ENCODE measurements around the gene EIF4EBP3.
"Not testable (repeated sequence)": the region's sequence is repeated elsewhere in the genome, so short reads cannot be mapped to it uniquely, and the experiment has no call there.

Gene EIF4EBP3

DNA sequence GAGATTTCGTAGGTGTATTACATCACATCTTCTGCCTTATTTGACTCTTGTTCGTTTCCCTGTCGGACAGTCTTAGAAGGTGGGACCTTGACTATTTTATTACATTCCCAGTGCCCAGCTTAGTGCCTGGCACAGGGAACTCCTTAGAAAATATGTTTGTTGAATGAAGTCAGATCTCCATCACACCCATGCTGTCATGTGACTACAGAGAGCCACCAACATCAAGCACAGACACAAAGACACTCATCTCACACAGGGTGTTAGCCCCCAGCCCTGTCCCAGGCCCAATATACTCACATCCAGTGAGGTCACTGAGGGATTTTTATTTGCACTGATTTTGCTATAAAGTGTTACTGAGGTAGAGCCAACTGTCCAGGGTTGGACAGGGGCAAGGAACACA, 10.5 kb downstream of the EIF4EBP3 start:
- no peak for DNase-seq

GRCh38 chr5:140558542-140558941, 11.1 kb downstream of the EIF4EBP3 start:
- DNase-seq, result no peak

GRCh38 chr5:140560227-140560626, 12.8 kb downstream of the EIF4EBP3 start:
- no peak for DNase-seq

- DNase-seq, result no peak
Observed at GRCh38 chr5:140561753-140562523, 14.5 kb downstream of the EIF4EBP3 start.

- no peak for DNase-seq
Observed at GRCh38 chr5:140563596-140563995, 16.1 kb downstream of the EIF4EBP3 start.

GRCh38 chr5:140564196-140565023, 16.9 kb downstream of the EIF4EBP3 start, which contains the start of the genes APBB3 and SLC35A4:
Gene APBB3, minus strand, starts transcription at chr5:140564598. Its CDS starts 353 bp downstream, at chr5:140564245.
Gene SLC35A4, plus strand, starts transcription at chr5:140564828. Its CDS starts 2,342 bp downstream, at chr5:140567170.
- DNase-seq, result peak; percentile 95

DNA sequence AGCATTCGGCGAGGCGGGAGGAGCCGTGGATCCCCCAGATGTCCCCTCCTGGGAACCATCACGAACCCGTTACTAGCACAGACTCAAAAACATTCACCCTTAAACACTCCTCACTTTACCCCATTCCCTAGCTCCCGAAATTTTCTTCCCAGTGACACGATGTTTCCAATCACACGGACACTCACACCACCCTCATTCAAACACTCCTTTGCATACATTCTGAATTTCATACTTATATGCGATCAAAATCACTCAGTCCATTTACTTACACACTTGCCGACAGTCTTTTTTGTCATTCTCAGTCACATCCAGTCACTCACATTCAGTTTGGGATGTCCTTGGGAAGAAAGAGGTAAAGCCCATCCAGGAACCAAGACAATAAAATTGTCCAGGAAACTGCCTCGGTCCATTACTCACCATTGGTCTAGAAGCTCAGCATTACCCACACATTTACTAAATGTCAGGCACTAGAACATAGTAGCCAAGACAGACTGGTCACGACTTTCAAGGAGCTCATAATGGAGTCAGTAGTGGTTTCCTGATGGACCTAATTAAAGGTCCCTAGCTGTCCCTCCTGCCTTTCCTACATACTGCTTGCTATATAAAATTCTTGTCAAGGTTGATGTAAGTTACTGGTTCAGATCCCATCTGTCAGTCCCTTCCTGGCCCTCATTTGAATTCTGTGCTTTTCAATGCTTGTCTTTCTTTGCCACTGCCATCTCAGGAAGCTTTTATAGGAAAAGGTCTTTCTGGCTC, 17.7 kb downstream of the EIF4EBP3 start:
- DNase-seq, result no peak

- no peak for DNase-seq
Observed at GRCh38 chr5:140565780-140566095, 18.3 kb downstream of the EIF4EBP3 start.

- DNase-seq, result no peak
Observed at GRCh38 chr5:140566665-140567064, 19.2 kb downstream of the EIF4EBP3 start.

GRCh38 chr5:140567136-140567818, 19.8 kb downstream of the EIF4EBP3 start:
- no peak for DNase-seq

GRCh38 chr5:140567871-140568270, 20.4 kb downstream of the EIF4EBP3 start:
- no peak for DNase-seq

- no peak for DNase-seq
Observed at GRCh38 chr5:140568443-140569063, 21.1 kb downstream of the EIF4EBP3 start.

DNA sequence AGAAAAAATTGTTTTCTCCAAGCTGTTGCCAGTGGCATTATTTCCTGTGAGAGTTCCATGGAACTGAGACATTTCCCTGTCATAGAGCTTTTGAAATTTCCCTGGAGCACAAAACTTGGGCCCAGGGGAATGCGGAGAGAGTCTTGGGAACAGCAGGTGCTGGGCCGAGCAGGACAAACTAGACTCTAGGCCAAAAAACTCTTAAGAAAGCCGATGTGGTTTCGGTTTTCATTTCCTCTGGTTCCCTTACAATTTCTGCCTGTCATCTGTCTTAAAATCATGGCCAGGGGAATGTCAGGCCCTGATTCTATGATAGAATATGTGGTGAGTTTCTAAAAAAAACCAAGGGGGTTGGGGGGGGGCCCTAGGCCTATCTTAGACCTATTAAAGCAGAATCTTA, 21.7 kb downstream of the EIF4EBP3 start:
- no peak for DNase-seq

DNA sequence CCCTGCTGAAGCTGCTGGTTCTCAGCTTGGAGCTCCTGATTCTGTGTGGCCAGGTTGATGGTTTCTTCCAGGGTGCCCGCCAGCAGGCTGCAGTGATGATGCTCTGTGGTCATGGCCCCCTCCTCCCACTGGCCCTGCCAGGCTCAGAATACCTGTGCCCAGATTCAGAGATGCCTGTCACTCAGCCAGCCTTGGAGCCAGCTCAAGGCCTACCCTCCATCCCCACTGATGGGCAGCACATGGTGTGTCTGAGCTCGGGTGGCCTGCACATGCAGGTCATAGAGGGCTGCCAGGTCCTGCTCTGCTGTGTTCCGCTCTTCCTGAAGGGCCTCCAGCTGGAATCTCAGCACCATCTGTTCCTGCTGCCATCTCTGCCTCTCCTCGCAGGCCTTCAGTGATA, 22.6 kb downstream of the EIF4EBP3 start:
- DNase-seq, result no peak

DNA sequence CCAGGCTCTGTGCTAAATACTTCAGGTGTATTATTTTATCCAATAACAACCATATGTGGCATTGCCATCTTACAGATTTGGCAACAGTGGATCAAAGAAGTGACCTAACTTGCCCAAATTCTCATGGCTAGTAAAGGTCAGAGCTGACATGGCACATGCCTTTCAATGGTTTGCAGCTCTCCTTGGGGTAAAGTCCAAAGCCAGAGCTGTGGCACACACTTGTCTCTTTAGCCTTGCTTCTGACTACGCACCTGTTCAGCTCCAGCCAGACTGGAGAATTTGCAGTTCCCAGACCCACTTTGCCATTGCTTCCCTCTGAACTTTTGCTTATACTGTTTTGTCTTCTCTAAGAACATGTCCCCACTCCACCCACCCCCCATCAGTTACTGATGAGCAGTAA, 23.0 kb downstream of the EIF4EBP3 start:
- DNase-seq, result no peak

DNA sequence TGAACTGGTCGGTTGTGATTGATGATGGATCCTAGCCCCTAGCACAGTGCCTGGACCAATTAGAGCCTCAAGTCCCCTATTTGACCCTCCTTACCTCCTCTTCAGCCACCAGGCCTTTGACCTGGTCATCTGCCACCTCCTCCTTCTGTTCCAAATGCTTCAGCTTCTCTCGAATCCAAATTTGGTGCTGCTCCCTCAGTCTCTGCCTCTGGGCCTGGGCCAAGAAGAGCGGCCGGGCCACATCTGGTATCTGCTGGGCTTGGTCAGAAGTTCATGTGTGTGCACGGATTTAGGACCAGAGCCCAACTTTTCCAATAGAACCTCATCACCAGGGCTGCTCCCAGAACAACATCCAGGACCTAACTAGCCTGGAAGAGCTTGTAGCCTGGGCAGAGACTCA, 23.6 kb downstream of the EIF4EBP3 start:
- no peak for DNase-seq

DNA sequence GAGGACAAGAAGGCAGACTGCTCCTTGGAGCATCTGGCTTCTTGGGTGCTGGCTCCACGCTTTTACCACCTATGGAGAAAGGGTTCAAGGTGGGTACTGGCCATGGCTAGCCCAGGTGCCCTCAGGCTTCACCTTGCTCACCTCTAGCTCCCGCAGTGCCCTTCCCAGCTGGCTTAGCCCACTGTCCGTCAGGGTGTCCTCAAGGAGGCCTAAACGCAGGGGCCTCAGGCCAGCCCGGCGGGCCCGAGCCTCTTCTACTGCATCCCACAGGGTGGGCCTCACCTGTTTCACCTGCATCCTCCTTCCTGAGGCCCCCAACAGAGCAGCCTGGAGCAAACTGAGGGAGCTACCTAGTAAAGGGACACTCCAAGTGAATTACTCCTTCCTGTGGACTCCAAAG, 26.2 kb downstream of the EIF4EBP3 start:
- DNase-seq, result no peak

DNA sequence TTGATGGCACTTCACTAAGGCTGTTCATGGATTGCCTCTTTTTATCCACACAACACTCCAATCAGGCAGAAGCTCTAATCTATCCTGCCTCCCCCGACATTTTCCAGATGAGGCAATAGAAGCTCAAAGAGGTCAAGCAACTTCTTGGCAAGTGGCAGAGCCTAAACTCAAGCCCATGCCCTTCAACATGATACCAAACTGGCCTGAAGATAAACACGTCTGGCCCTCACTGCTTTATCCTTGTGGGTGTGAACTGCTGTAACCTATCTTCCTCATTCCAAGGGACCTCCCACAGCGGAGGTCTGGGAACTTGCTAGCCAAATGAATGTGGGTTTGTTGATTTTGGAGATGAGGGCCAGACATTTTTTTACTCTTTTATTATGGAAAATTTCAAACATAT, 26.7 kb downstream of the EIF4EBP3 start:
- no peak for DNase-seq

DNA sequence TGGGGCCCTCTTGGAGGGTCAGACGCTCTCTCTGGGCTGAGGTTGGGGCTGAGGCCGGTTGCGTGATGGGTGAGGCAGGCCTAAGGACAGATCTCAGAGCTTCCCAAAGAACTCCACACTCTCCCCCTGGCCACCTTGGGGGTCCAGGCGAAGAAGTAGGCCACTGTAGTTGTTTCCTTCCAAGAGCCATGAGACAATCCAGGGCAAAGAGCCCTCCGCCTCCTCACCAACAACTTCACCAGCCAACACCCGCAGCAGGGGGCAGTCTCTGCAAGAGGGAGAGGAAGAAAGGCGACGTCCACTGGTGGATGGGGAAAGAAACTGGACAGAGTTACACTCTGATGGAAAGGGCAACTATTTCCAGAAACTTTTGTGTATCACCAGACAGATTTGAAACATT, 27.8 kb downstream of the EIF4EBP3 start:
- no peak for DNase-seq

DNA sequence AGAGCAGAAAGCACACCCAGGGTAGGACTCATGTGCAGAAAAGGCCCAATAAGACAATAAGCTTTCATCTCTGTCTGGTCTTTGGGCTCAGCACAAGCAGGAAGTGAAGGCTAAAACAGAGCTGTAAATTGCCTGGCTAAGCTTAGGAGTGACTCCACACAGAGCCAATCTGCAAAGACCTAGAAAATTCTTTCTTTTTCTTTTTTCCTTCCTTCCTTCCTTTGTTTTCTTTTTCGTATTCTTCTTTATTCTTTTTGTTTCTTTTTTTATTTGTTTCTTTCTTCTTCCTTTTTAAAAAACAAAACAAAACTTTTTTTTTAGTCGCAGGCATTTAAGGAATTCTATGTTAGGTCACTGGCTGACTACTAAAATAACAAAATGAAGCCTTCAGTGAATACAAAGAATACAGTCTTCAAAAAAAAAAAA, 29.3 kb downstream of the EIF4EBP3 start:
- DNase-seq, result no peak

DNA sequence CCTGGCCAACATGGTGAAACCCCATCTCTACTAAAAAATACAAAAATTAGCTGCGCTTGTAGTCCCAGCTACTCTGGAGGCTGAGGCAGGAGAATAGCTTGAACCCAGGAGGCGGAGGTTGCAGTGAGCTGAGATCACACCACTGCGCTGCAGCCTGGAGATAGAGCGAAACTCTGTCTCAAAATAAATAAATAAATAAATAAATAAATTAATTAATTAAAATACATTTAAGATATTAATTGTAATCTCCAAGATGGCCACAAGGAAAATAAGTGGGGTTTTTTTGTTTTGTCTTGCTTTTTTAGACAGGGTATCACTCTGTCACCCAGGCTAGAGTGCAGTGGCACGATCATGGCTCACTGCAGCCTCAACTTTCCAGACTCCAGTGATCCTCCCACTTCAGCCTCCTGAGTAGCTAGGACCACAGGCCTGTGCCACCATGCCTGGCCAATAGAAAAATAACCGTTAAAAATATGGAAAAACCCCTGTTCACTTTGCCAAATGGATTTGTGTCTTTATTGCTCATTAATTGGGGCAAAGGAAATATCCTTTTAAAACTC, 31.8 kb downstream of the EIF4EBP3 start:
- DNase-seq, result not testable (repeated sequence)

DNA sequence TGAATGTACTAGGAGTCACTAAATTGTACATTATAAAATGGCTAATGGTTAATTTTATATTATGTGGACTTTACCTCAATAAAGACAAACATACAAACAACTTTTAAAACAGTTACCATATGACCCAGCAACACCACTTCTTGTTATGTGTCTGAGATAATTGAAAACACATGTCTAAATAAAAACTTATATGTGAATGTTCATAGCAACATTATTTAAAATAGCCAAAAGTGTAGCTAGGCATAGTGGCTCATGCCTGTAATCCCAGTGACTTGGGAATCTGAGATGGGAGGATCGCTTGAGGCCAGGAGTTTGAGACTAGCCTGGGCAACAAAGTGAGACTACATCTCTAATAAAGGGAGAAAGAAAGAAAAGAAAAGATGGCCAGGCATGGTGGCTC, 40.0 kb downstream of the EIF4EBP3 start:
- no peak for DNase-seq

Data from activated T-cell treated with anti-CD3 and anti-CD28 coated beads, Interleukin-2, amount 50 U/mL, for 1 hour (primary cell).